Glutamatergic neuron (in vitro differentiated cells): ENCODE measurements around the gene SLIT1. TPM values are rescaled to one million over a fixed set of nuclear protein-coding genes. Genes with fewer than 3 reads are reported as not detected.

ENCODE experiments used
- DNase-seq: peaks from one replicate; pipeline ENCODE4 v3.0.0; 2022
- H3K27ac Mint-ChIP-seq: one replicate; pipeline ENCODE4 v1.8.0; 2020; ENCODE audit warnings: mild to moderate bottlenecking, mixed read lengths, inconsistent platforms; ENCODE audit not compliant: unreplicated experiment
- H3K27me3 Mint-ChIP-seq: one replicate; pipeline ENCODE4 v1.8.0; 2020; ENCODE audit warnings: mild to moderate bottlenecking, moderate library complexity, mixed read lengths, inconsistent platforms; ENCODE audit not compliant: unreplicated experiment
- H3K36me3 Mint-ChIP-seq: one replicate; pipeline ENCODE4 v1.8.0; 2020; ENCODE audit warnings: mild to moderate bottlenecking, mixed read lengths, inconsistent platforms; ENCODE audit not compliant: unreplicated experiment
- H3K4me1 Mint-ChIP-seq: one replicate; pipeline ENCODE4 v1.8.0; 2020; ENCODE audit warnings: mild to moderate bottlenecking, low read depth, mixed read lengths, inconsistent platforms; ENCODE audit not compliant: unreplicated experiment
- H3K4me3 Mint-ChIP-seq: one replicate; pipeline ENCODE4 v1.8.0; 2020; ENCODE audit warnings: mild to moderate bottlenecking, mixed read lengths, inconsistent platforms; ENCODE audit not compliant: unreplicated experiment
- H3K9me3 Mint-ChIP-seq: one replicate; pipeline ENCODE4 v1.8.0; 2020; ENCODE audit warnings: mild to moderate bottlenecking, moderate library complexity, mixed read lengths, inconsistent platforms; ENCODE audit not compliant: unreplicated experiment
- total RNA-seq: library from RNA; stranded (reverse); fragmentation: NEBNext Ultra II Directional; extraction: Animal tissue kit (Norgen Biotek cat#: 25700); gene quantifications from one replicate; pipeline ENCODE4 v1.2.1, GENCODE V29; 2021; ENCODE audit not compliant: unreplicated experiment
- TF ChIP-seq, protein P1 (sequence below): fragments of 200-600 bp; sonication (generic); IDR thresholded peaks from one replicate; pipeline ENCODE4 v1.5.0; 2021; ENCODE audit not compliant: partially characterized antibody, unreplicated experiment

Gene SLIT1
- total RNA-seq, 1 donor from 2014 or later, result 11.3 TPM

DNA sequence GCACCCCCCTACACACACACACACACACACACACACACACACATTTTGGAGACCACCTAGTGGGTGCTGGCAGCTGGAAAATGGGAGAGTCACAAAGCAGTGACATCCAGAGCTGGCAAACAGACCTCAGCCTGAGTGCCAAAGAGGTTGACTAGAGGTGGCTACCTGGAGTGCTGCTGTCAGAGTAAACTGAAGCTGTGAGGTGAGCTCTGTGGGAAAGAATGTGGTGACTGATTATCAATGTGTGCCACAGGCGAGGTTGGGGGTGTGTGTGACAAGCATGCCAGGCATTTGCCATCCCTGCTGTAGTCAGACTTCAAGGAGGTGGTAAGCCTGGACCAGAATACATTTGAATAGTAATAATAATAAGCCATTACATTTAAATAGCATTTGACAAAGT lies 120.6 kb downstream of the SLIT1 start:
- TF ChIP-seq, protein P1, sequence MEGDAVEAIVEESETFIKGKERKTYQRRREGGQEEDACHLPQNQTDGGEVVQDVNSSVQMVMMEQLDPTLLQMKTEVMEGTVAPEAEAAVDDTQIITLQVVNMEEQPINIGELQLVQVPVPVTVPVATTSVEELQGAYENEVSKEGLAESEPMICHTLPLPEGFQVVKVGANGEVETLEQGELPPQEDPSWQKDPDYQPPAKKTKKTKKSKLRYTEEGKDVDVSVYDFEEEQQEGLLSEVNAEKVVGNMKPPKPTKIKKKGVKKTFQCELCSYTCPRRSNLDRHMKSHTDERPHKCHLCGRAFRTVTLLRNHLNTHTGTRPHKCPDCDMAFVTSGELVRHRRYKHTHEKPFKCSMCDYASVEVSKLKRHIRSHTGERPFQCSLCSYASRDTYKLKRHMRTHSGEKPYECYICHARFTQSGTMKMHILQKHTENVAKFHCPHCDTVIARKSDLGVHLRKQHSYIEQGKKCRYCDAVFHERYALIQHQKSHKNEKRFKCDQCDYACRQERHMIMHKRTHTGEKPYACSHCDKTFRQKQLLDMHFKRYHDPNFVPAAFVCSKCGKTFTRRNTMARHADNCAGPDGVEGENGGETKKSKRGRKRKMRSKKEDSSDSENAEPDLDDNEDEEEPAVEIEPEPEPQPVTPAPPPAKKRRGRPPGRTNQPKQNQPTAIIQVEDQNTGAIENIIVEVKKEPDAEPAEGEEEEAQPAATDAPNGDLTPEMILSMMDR, result no peak
- no peak overlapping the region for H3K27ac Mint-ChIP-seq
- H3K9me3 Mint-ChIP-seq, result peaks cover 2% of the 10 kb centered on the region
- H3K4me3 Mint-ChIP-seq, result no peak overlapping the region
- peaks cover 6% of the 10 kb centered on the region for H3K27me3 Mint-ChIP-seq
- H3K4me1 Mint-ChIP-seq, result peaks cover 14% of the 10 kb centered on the region
- H3K36me3 Mint-ChIP-seq, result no peaks in the 10 kb centered on the region
- no peak for DNase-seq

DNA sequence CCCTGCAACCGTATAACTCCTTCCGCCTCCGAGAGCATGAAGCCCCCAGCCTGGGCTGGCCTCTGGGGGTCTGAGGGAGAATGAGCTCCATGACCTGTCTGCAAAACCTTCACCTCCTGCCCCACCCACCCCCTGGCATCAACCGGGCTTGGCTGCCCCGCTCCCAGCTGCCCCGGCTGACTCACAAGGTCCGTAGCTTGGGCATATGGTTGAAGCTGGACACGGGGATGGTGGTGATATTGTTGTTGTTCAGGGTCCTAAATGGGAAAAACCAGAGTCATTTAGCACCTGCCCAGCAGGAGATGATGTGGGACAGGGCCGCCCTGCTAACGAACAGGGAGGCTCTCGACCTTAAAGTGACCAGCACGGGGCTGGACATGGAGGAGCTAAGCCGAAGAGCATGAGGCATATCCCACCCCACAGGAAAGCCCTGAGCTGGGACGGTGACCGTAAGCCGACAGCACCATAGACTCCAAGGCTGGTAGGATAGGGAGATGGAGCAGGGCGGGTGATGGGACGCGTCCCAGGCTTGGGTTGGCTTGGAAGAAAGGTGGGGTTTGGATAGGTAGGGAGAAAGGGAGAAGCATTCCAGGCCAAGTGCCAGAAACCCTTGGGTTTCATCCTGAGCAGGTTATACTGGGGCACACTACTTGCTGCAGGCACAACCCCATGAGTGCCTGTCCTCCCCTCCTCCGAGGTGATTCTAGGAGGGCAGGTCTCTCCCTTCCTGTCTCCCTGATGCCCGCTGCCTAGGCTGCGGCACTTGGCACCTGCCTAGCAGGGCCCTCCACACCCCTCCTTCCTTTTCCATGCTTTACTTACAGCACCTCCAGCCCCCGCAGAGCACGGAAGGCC lies 121.5 kb downstream of the SLIT1 start:
- peaks cover 4% of the 10 kb centered on the region for H3K27me3 Mint-ChIP-seq
- no peak overlapping the region for H3K27ac Mint-ChIP-seq
- no peak for DNase-seq
- TF ChIP-seq, protein P1, result no peak
- H3K36me3 Mint-ChIP-seq, result no peaks in the 10 kb centered on the region
- H3K9me3 Mint-ChIP-seq, result peaks cover 2% of the 10 kb centered on the region
- H3K4me3 Mint-ChIP-seq, result no peak overlapping the region
- H3K4me1 Mint-ChIP-seq, result peaks cover 9% of the 10 kb centered on the region

DNA sequence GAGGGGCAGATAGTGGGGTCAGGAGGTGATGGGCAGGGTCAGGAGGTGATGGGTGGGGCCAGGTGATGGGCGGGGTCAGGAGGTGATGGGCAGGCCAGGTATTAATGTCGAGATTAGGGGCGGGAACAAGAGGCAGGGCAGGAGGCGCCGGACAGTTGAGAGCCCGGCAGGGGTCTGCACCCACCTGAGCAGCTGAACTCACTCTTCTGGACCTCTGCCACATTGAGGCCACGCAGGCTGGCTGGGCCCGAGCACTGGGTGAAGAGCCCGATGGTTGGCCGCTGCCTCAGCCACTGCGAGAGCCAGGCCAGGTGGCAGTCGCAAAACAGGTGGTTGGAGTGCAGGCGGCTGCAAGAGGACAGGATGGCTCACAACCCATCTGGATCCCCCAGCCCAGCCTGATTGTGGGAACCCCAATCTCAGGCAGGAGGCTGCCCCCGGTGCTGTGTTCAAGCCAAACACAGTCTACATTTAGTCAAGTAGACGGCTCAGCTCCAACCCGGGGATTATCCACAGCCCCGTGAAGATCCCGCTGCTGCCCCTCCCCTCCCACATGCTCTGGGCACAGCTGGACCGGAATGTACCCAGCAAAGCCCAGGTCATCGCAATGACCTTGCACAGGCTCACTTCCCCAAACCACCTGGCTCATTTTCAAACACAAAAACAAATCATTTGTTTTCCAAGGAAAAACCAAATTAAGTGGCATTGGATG lies 122.3 kb downstream of the SLIT1 start:
- Mint-ChIP-seq H3K36me3 (no peaks in the 10 kb centered on the region), H3K4me1 (peaks cover 5% of the 10 kb centered on the region), H3K27me3 (peaks cover 3% of the 10 kb centered on the region)

DNA sequence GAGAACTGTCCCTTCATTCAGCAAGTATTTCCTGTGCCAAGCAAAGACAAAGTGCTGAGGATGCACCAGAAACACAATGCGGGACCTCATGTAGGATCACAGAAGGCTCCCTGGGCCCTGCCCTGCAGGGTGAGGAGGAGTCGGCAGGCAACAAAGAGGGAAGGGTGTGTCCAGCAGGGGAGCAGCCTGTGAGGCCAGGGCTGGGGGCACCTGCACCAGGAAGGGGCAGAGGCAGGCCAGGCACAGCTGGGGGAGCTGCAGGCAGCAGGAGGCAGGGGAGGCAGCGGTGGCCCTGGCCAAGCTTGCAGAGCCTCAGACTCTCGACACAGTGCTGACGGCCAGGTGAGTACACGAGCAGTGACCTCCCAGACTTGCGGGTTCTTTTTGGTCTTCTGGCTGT lies 123.3 kb downstream of the SLIT1 start:
- Mint-ChIP-seq H3K9me3 (peaks cover 2% of the 10 kb centered on the region), H3K4me3 (no peak overlapping the region), H3K27me3 (peaks cover 1% of the 10 kb centered on the region), H3K36me3 (no peaks in the 10 kb centered on the region), H3K27ac (no peak overlapping the region), H3K4me1 (peaks cover 5% of the 10 kb centered on the region)
- no peak for DNase-seq
- TF ChIP-seq, protein P1, result no peak

More for the DNA sequence above, 122.3 kb downstream of the SLIT1 start:
- no peak for DNase-seq
- Mint-ChIP-seq H3K9me3 (peaks cover 2% of the 10 kb centered on the region), H3K4me3 (no peak overlapping the region), H3K27ac (no peak overlapping the region)
- TF ChIP-seq, protein P1, result no peak

DNA sequence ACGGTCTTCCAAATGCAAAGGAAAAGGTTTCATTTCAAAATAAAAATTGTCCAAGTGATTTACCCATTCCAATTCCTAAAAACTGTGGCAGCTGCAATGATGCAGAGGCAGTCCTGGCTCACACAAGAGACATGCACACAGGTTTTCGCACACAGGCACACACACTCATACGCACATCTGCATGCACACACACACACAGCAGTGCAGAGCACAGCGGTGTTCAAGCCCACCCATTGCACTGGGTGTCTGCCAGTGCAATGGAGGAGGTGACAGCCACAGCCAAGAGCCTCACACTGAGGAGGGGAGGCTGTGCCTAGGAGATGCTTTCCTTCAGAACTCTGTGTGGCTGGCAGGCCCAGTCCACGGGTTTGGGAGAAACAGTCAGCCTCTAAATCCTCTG lies 123.7 kb downstream of the SLIT1 start:
- H3K27ac Mint-ChIP-seq, result no peak overlapping the region

More for the DNA sequence above, 123.7 kb downstream of the SLIT1 start:
- H3K4me1 Mint-ChIP-seq, result peaks cover 7% of the 10 kb centered on the region
- H3K27me3 Mint-ChIP-seq, result peaks cover 1% of the 10 kb centered on the region
- peaks cover 2% of the 10 kb centered on the region for H3K9me3 Mint-ChIP-seq
- TF ChIP-seq, protein P1, result no peak
- no peak overlapping the region for H3K4me3 Mint-ChIP-seq
- no peak for DNase-seq
- H3K36me3 Mint-ChIP-seq, result no peaks in the 10 kb centered on the region
